ENCODE measurements around the gene COX15.

COX15 gene

GRCh38 chr10:99685597-99685967, 46.3 kb downstream of the COX15 start:
- Histone ChIP-seq H3K36me3 (ENCODE audit: insufficient read depth, low read length) (no peaks in the 10 kb centered on the region), H3K9me2 (ENCODE audit: low read depth, low read length) (no peaks in the 10 kb centered on the region), H3K9me3 (ENCODE audit: low read length) (no peaks in the 10 kb centered on the region), H2AFZ (ENCODE audit: low read length) (no peak overlapping the region), H3K27me3 (ENCODE audit: insufficient read depth, low read length) (no peaks in the 10 kb centered on the region), H3K79me2 (ENCODE audit: insufficient read depth, low read length) (no peaks in the 10 kb centered on the region), H3K4me3 (ENCODE audit: low read depth, low read length, poor library complexity, severe bottlenecking) (no peak overlapping the region), H3K4me2 (ENCODE audit: low read length) (no peak overlapping the region), H3K27ac (ENCODE audit: low read depth, low read length, poor library complexity, severe bottlenecking) (no peak overlapping the region), H3K9ac (ENCODE audit: low read length) (no peak overlapping the region), H3K4me1 (ENCODE audit: insufficient read depth, low read length, severe bottlenecking) (no peaks in the 10 kb centered on the region), H4K20me1 (ENCODE audit: insufficient read depth, low read length) (no peaks in the 10 kb centered on the region), H3F3A (ENCODE audit: insufficient read depth, low read length) (no peaks in the 10 kb centered on the region)
- TF ChIP-seq EZH2 (IDR thresholded peaks at IDR 0.05; ENCODE audit: borderline replicate concordance, low read length): no peak
- TF ChIP-seq CTCF (IDR thresholded peaks at IDR 0.05; ENCODE audit: low read length): no peak

- Histone ChIP-seq H2AFZ (ENCODE audit: low read length) (no peak overlapping the region), H3K36me3 (ENCODE audit: insufficient read depth, low read length) (no peaks in the 10 kb centered on the region), H4K20me1 (ENCODE audit: insufficient read depth, low read length) (no peaks in the 10 kb centered on the region), H3K4me1 (ENCODE audit: insufficient read depth, low read length, severe bottlenecking) (no peaks in the 10 kb centered on the region), H3K9me2 (ENCODE audit: low read depth, low read length) (no peaks in the 10 kb centered on the region), H3F3A (ENCODE audit: insufficient read depth, low read length) (no peaks in the 10 kb centered on the region), H3K9ac (ENCODE audit: low read length) (no peak overlapping the region), H3K79me2 (ENCODE audit: insufficient read depth, low read length) (no peaks in the 10 kb centered on the region), H3K27me3 (ENCODE audit: insufficient read depth, low read length) (no peaks in the 10 kb centered on the region), H3K27ac (ENCODE audit: low read depth, low read length, poor library complexity, severe bottlenecking) (no peak overlapping the region), H3K4me2 (ENCODE audit: low read length) (no peak overlapping the region), H3K4me3 (ENCODE audit: low read depth, low read length, poor library complexity, severe bottlenecking) (no peak overlapping the region), H3K9me3 (ENCODE audit: low read length) (no peaks in the 10 kb centered on the region)
- TF ChIP-seq EZH2 (IDR thresholded peaks at IDR 0.05; ENCODE audit: borderline replicate concordance, low read length): no peak
- TF ChIP-seq CTCF (IDR thresholded peaks at IDR 0.05; ENCODE audit: low read length): no peak
Measured at GRCh38 chr10:99682752-99683151, 49.2 kb downstream of the COX15 start.

Data from OCI-LY1 (cell line).